Activated CD4-positive, CD25-positive, alpha-beta regulatory T cell treated with anti-CD3 and anti-CD28 coated beads, Interleukin-2, amount 50 U/mL, for 24 hours (primary cell): ENCODE results near the gene USP33.
"Not testable (repeated sequence)": the region's sequence is repeated elsewhere in the genome, so short reads cannot be mapped to it uniquely, and the experiment has no call there.

Experiments used
- ATAC-seq, 2 donors: fragments of 150-1000 bp; cut with Tn5 transposase; one replicate each; pipeline ENCODE4 v1.10.0; 2021; ENCODE audit warnings: mild to moderate bottlenecking in 1 of 2, moderate library complexity in 1 of 2

The USP33 gene

GRCh38 chr1:77759071-77760028, at the start of gene USP33:
Gene USP33, minus strand, starts transcription at chr1:77759852. Its CDS starts 18,155 bp downstream, at chr1:77741697.
- peak; percentile 93 to 94 for ATAC-seq

GRCh38 chr1:77803371-77803770, 43.7 kb upstream of the USP33 start:
- no peak for ATAC-seq

GRCh38 chr1:77802026-77802425, 42.4 kb upstream of the USP33 start:
- ATAC-seq: no peak

GRCh38 chr1:77797991-77798390, 38.3 kb upstream of the USP33 start:
- ATAC-seq: no peak

- no peak for ATAC-seq
Measured at GRCh38 chr1:77796695-77797405, 37.2 kb upstream of the USP33 start.

GRCh38 chr1:77794550-77794949, 34.9 kb upstream of the USP33 start:
- no peak for ATAC-seq

GRCh38 chr1:77786093-77786741, 26.6 kb upstream of the USP33 start:
- not testable (repeated sequence) for ATAC-seq

GRCh38 chr1:77783141-77783540, 23.5 kb upstream of the USP33 start:
- ATAC-seq: no peak

GRCh38 chr1:77781683-77782082, 22.0 kb upstream of the USP33 start:
- no peak for ATAC-seq

GRCh38 chr1:77779529-77780281, 20.1 kb upstream of the USP33 start, which contains the start of gene MIGA1:
Gene MIGA1, plus strand, starts transcription at chr1:77779649. Its CDS starts 3,604 bp downstream, at chr1:77783253.
- ATAC-seq: peak; percentile 98 to 99

- no peak for ATAC-seq
Measured at GRCh38 chr1:77776007-77776700, 16.5 kb upstream of the USP33 start.

- no peak for ATAC-seq
Measured at GRCh38 chr1:77768006-77768405, 8.4 kb upstream of the USP33 start.

GRCh38 chr1:77762072-77762476, 2.4 kb upstream of the USP33 start:
- ATAC-seq: no peak

- ATAC-seq: no peak
Measured at GRCh38 chr1:77757603-77758002, 2.0 kb downstream of the USP33 start.

- ATAC-seq: no peak
Measured at GRCh38 chr1:77757066-77757584, 2.5 kb downstream of the USP33 start.

GRCh38 chr1:77756052-77756754, 3.4 kb downstream of the USP33 start:
- no peak for ATAC-seq

- not testable (repeated sequence) for ATAC-seq
Measured at GRCh38 chr1:77749489-77749888, 10.2 kb downstream of the USP33 start.

- ATAC-seq: no peak
Measured at GRCh38 chr1:77744576-77744975, 15.1 kb downstream of the USP33 start.

- no peak for ATAC-seq
Measured at GRCh38 chr1:77742011-77742555, 17.6 kb downstream of the USP33 start.

- no peak for ATAC-seq
Measured at GRCh38 chr1:77741316-77741715, 18.3 kb downstream of the USP33 start.
